DMS 273 (cell line): ENCODE results near the gene STX19.

Experiments
- DNase-seq: peaks from one replicate; lab custom pipeline; 2025; ENCODE audit not compliant: unreplicated experiment; lab: John Stamatoyannopoulos, UW

Gene STX19

DNA sequence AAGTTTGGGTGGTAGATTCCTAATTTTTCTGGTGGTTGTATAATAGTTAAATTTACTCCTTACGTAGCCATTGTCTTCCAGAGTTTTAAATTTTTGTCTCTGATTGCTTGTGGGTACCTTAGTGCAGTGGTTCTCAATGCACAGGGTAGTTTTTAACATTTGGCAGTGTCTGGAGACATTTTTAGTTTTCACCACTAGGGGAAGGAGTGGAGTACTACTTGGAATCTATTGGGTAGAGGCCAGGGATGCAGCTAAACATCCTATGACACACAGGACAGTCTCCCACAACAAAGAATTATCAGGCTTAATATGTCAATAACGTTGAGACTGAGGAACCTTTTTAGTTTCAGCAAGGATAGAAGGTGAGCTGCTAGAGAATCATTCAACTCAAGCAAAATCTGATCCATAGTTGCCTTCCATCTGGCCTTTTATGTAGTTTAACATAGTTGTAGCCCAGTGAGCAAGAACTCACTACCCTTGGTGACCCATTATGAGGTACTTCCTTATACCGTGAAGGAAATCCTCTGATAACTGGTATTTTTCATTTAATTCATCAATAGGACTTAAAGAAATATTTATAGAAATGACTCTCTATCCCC, 8.6 kb upstream of the STX19 start:
- DNase-seq = peak; percentile 74

DNA sequence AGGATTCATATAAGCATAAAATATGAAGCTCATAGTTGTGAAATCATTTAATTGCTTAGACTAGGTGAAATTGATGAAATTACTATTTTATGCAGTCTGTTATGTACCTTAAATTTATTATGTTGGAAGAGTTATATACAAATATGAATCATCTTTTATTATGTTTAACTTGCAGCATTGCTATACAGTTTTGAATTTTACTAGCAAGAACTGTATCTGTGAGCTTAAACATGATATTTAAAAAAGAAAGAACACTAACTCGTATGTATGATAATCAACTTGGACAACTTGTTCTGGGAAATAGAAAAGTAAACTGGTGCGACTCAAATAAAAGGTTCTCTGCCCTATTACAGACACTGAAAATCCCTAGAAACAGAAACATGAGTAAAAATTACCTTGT, 1.8 kb downstream of the STX19 start:
- no peak for DNase-seq

DNA sequence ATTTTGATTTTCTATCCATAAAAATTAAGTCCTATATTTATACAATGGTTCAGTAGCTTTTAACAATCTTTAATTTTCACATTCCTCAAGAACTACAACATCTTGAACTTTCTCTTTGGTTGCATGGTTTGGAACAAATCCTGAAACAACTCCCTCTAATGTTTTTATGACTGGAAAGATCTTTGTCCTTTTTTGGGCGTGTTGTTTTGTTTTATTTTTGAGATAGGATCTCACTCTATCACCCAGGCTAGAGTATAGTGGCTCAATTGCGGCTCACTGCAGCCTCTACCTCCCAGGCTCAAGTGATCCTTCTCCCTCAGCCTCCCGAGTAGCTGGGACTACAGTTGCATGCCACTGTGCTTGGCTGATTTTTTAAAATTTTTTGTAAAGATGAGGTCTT, 4.0 kb downstream of the STX19 start:
- DNase-seq = no peak

DNA sequence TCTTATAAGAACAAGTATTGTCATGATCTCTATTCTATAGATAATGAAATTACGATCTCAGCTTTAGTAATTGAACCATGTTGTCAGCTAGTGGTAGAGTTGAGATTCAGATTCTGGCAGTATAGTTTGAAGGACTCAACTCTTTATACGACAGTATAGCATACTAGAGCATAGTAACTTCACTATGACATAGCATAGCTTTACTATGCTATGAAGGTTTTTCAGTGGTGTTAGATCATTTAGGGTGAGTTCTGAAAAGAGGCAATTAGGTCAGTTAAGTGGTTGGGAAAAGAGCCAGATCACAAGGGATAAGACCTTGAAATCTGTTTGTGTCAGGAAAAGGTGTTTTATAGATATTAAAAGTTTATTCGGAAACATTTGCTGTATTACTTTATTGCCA, 8.1 kb downstream of the STX19 start:
- no peak for DNase-seq

DNA sequence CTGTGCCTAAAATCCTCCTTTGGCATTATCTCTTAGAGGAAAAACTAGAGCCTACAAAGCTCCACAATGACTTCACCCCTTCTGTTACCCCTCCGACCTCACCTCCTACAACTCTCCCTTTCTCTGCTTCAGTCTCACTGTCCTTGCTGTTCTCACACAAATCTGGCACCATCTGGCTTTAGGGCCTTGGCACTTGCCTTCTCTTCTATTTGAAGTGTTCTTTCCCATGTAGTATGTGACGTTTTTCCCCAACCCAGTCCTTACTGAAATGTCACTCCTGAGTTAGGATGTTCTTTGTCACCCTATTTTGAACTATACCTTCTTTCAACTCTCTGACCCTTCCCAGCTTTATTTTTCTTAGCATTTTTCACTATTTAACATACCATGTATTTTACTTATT, 8.7 kb downstream of the STX19 start:
- DNase-seq = peak; percentile 27

DNA sequence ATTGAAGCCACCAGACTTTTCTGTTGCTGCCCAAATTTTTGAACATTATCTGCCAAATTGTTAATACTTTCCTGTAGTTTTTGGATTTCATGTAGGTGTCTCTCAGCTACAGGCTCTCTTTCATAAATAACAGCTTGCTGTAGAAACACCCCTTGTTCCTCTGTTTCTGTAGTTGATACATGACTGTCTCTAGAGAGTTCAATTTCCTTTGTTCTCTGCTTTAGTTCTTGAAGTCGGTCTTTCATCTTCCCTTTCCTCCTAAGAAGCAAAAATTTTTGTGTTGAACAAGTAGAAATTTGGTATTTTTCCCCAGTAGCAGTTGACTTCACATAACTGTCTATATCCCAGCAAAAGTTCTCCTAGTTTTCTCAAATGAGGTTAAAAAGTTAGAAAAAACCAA, 13.4 kb downstream of the STX19 start:
- no peak for DNase-seq

DNA sequence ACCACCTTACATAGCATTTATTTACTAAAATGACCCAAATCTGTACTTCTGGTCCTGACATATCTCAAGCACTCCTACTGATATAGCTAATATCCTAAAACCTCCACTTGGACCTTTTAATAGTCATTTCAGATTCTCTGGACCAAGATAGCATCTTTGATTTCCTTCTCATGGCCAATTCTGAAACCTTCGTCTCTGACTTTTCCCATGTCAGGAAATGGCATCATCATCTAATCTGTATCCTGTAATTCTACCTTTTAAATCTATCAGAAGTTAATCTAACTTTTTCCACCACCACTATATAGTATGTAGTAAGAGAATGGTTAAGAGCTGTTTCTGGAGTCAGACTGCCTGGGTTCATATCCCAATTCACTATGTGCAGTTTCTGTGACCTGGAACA, 16.2 kb downstream of the STX19 start:
- DNase-seq = no peak

DNA sequence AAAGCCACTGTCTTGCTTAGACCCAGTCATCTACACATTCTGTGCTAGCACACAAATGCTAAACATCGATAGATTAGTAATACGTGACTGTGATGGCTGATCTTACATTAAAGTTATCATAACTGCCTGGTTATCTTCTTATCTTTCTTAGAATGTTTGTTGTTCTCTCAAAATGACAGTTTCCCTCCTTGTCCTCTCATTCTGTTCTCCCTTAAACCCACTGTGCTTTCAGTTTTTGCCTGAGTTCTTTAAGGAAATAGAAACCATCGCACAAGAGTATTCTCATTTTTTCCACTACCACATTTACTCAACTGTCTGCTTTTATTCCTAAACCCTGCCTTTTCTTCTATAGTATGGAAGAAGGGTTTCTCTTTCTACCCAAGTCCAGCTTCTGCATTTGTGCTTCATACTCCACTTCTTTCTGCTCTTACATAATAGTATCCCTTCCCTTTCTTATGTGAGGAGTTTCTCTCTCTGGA, 17.1 kb downstream of the STX19 start:
- DNase-seq = no peak

DNA sequence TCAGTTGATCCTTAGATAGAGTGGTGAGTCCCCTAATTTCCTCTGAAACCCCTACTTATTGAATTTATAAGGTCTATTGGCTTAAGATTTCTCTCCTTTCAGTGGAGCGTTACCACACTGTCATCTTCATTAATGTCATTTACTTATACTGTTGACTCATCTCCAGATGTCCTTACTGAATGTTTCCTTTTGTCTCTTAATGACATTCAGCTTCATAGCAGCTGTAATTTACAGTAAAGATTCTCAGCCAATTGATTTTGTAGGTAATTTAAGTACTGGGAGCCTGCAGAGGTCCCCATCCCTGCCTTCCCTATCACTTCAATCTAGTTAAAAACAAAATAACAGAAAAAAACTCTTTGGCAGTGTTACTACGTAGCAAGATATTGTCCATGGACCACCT, 18.8 kb downstream of the STX19 start:
- DNase-seq = no peak

DNA sequence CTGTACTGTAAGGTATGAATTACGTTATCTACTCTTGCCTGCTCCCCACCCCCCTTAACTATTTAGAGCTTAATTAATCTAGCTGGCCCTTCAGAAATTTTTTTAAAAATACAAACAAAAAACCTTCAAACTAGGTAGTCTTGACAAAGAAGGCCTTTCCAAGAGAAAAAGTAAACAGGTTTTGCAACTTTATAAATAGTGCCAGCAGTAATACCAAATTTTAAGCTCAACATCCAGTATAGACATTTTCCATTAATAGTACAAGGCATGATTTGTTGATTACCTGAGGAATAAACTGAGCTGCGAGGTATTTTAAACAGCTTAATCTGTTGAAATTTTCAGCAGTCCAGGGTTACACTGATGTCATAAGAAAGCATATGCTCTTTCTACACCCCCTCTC, 20.1 kb downstream of the STX19 start:
- DNase-seq = no peak

DNA sequence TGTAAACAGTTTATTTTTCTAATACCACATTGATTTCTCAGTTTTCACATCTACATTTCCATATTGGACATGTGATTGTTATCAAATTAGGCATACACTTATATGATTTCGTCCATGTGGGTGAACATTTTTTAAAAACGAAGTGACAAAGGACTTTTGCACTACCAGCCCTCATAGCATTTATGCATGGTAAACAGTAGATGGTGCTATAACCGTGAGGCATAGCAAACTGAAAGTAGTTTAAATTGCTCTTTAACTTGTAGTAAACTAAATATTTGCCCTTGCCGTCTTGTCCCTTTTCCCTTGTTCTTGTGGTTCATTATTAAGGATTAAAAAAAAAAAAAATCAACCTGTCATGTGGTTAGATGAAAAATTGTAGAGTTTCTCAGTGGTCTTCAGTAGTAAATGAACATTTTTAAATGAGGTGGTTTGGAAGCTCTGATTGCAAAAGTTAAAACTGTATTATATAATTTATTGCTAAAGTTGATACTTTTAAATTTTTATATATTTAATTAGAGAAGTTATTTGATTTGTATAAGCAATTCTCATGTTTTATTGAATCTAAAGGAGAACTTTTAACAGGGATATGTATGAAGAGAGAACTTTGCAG, 24.0 kb downstream of the STX19 start:
- peak; percentile 76 for DNase-seq

DNA sequence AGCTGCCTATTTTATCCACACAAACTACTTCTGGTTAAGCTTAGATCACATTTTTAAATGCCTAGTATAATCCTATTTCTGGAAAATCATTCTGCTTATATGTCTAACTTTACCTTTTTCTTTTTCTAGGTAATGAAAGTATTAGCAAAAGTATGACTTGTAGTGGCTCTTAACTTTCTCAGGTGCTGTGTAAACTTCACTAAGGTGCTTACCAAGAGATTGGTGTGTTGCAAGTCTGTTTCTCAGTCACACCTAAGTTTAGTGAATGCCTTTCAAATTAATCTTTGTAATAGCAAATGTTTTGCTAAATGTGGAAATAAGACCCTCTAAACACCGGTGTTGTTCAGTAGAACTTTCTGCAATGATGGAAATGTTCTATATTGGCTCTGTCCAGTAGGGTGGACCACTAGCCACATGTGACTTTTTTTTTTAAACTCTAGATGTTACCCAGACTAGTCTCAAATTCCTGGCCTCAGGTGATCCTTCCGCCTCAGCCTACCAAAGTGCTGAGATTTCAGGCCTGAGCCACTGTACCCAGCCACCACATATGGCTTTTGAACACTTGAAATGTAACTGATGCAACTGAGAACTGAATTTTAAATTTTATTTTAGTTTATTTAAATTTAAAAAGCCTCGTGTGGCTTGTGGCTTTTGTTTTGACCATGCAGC, 26.4 kb downstream of the STX19 start:
- no peak for DNase-seq

DNA sequence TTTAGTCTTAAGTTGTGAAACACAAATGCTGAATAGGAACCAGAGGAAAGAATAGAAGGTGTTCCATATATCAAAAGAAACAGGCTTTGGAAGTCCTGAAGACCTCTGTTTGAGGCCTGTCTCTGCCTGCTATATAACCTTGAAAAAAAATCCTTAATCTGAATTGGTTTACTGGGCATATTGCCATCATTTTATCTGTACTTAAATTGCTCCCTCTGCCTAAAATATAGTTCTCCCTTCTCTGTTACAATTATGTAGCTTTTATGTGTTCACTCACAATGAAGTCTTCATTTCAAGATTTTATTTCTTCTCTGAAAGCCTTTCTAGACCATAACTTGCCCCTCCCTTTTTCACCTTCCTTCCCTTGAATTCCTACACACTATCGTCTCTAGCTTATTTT, 27.2 kb downstream of the STX19 start:
- DNase-seq = no peak

DNA sequence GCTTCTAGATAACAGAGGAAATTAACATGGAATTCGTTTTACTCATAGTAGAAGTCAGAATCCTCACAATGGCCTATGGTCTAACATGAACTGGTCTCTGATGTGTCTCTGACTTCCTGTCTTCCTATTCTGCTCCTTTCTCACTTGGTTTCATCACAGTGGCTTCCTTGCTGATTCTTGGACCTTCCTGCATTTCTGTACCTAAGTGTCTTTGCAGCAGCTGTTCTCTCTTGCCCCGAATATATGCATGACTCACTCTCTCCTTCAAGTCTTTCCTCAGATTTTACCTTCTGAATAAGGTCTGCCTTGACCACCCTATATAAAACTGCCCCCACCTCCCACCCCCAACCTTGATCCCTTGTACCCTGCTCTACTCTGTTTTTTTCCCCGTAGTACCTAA, 34.3 kb downstream of the STX19 start:
- no peak for DNase-seq

DNA sequence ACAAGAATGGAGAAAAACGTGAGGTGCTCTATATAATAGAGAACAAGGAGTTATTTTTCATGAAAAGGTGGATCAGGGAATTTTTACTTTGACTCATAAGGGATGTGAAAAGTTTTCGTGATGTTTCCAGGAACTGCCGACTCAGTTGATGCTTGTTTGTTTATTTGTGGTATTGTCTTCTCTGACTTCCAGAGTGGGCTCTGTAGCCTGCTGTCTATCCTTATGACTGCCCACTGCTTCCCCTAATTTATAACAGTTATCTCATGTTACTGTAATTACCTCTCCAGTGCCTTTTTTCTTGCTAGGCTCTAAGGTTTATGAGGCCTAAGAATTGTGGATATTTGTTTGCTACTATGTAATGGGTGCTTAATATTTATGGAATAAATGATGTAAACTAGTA, 36.2 kb downstream of the STX19 start:
- no peak for DNase-seq

DNA sequence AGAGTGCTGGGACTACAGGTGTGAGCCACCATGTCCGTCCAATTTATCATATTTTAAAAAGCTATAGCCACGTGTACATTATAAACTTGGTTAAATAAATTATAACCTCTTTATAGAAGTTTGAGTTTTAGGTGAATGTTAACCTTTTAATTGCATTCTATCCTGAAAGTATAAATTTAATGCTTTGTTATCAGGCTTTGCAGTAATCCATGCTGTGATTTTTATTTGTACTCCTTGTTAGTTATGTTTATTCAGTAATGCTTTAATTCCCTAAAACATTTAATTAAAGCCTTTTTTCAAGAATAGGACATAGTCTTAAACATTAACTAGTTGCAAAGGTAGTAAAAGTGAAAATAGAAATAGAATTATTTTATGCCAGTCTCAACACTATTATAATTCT, 36.8 kb downstream of the STX19 start:
- DNase-seq = no peak

DNA sequence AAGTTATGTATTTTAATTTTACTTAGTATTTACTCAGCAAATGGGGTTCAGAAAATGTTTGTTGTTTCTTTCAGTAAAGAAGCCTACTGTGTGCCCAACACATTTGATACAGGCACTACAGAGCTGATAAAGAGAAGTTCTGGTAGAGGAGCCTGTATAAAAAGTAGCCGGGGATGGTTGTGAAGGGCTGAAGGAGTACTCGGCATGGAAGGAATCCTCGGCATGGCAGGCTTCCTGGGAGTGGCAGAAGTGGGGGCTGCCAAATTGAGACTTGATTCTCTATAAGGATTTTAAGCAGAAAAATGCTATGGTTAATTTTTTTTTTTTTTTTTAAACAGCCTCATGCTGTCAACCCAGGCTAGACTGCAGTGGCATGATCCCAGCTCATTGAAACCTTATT, 39.2 kb downstream of the STX19 start:
- DNase-seq = no peak

DNA sequence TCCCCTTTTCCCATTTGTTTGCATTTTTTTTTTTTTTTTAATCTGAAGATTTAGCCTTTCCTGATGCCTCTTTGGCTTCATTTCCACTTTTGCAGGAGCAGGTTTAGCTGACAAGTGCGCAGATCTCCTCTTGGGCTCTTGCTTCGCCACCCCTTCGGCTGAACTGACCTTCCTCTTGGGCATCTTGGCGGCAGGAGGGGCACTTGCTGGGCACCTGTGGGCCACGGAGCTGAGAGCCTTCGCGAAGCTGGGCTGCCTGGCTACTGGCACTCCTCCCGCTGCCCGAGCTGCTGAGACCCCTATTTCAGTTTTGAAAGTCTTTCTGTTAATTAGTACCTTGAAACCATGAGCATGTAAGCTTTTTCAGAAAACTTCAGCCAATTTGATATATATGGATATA, 39.6 kb downstream of the STX19 start:
- no peak for DNase-seq

DNA sequence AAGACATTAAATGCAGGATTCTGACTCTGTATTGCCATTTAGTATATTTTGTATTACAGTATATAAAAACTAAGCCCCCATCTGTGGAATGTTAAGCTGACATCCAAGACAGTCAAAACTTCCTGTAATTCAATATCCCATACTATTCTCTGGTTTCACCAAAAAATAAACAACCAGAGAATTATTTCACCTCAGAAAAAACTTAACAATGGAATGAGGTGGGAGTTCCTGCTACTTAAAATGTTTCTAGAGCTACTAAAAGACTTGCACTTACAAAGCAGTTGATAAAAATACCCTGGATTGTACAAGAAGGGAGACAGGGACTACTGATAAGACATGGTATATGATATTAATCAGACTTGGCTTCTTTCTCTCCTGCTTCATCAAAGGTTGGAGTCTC, 40.1 kb downstream of the STX19 start:
- DNase-seq = no peak

DNA sequence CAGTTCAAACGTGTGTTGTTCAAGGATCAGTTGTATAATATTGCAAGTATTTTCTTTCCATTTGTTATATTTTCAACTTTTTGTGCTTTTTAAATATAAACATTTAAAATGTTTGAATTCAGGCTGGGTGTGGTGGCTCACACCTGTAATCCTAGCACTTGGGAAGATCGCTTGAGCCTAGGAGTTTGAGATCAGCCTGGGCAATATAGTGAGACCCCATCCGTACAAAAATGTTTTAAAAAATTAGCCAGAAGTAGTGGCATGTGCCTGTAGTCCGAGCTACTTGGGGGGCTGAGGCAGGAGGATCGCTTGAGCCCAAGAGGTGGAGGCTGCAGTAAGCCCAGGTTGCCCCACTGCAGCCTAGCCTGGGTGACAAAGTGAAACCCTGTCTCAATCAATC, 43.8 kb downstream of the STX19 start:
- no peak for DNase-seq

DNA sequence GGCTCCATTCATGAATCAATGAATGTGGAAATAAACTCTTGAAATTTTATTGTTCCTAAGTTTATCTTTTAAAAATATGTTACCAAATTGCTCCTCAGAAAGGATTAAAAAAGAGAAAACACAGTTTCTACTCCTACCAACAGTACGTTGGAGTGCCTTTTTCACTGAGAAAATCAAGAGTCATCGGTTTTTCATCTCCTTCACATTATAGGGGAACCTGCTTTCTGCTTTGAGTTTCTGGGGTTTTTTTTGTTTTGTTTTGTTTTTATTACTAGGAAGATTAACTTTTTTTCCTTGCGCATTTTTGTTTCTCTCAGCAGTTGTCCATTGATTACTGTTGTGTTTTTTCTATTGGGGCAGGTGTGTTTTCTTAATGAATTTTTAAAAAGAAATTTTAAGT, 45.0 kb downstream of the STX19 start:
- no peak for DNase-seq

DNA sequence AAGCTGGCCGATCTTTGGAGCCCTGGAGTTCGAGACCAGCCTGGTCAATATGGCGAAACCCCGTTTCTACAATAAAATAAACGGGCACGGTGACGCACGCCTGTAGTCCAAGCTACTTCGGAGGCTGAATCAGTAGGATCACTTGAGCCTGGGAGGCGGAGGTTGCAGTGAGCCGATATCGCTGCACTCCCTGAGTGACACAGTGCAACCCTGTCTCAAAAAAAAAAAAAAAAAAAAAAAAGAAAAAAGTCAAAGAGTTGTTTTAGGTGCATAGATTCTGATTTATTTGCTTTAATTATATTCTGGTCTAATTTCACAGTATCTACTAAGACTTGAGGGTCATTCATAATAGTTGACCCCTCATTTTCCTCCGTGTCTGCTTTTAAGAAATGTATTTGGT, 46.7 kb downstream of the STX19 start:
- no peak for DNase-seq
